HG03432 (cell line): Measurements from ENCODE around the gene RAB3C.

Experiments
- ATAC-seq: cut with Tn5 transposase; IDR thresholded peaks from one replicate; pipeline ENCODE4 v1.9.1; 2021; ENCODE audit warnings: mild to moderate bottlenecking, moderate library complexity; ENCODE audit not compliant: unreplicated experiment

RAB3C gene

DNA sequence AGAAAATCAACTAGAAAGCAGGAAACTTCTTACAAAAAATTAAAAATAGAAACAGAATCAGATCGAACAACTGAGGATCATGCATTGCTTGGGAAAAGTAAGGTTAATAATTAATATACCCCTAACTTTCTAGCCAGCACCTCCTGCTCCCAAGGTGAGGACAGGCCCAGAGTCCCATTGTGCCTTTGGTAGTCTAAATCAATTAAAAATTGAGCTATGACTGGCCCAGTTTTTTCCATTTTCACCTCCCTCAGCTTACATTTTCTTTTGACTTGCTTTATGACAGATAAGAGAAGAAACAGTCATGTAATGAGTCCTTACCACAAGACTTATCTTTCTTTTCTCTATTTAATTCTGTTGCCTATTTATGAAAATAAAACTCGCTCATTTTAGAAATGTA, 182.2 kb downstream of the RAB3C start:
- ATAC-seq: no peak

DNA sequence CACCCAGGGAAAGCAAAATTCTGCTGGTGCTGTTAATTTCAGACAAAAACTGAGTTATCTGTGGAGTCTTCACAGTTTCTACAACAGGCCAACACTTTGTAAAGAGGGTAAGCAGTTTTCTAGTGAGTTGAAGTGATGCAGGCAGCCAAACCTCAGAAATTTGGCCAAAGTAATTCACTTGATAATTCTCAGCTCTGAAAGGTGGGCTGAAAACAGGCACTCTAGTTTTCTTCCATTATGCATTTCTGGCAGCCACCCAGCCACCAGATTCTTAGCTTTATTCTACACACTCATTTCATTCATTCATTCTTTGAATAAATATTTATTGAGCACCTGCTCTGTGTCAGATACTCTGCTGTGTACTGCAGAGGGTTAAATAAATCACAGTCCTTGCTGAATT, 184.2 kb downstream of the RAB3C start:
- no peak for ATAC-seq

DNA sequence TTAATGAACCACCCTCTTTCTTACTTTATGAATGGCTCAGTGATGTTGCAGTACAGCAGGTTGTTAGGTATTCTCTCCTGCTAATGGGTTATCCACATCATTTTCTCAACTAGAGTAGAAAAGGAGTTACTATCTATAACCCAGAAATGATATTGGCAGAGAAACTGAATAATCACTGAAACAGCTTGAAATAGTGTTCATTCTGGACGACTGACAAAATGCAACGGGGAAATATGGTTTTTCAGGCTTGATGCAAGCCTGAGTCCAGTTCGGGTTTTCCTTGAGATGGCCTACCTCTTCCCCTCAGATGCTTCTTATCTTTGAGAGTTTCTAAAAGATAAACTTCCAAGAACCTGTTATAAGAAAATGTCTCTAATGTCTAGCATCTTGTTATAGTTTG, 187.3 kb downstream of the RAB3C start:
- ATAC-seq: no peak

DNA sequence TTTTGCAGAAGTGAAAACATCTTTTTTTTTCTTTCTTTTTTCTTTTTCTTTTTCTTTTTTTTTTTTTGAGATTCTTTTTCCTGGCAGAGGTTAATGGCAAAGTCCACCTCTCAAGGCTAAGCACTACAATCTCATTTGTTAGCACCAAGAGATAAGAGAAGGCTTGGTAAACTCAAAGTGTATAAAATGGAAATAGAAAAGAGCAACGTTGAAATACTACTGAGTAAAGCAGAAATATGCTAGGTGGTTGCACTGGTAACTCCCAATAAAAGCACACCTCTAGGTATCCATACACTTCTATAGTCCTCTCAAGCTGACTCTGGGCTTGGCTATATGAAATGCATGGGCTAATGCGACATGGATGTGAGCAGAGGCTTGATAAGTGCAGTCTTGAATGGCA, 188.9 kb downstream of the RAB3C start:
- no peak for ATAC-seq

DNA sequence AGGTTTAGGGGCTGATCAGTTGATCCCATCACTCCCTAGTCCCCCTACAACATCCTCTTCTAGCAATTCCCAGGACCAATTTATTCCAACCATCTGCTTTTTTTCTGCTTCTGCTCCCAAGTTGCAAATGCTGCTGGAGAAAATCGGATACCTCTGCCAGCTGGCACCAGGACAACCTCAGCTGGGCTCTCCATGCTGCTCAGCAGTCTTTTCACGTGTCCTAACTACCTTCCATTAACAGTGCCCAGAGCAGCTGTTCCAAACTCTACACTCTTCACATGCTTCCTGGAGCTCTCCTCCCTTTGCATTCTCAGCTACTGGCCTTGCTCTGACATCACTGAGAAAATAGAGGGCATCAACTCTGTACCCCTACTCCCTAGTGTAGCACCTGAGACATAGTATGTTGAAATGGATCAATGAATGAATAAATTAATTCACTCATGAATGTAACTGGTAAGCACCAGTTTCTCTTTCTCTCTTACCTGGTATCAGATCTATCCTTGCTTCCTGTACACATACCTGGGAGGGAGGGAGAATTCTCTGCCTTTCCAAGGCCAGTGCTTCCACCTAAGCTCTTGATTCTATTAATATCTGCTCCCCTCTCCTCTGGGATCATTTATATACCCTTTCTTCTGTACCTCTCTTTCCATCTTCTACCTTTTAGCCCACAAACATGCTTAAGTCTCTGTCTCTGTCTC, 191.0 kb downstream of the RAB3C start:
- ATAC-seq: no peak

DNA sequence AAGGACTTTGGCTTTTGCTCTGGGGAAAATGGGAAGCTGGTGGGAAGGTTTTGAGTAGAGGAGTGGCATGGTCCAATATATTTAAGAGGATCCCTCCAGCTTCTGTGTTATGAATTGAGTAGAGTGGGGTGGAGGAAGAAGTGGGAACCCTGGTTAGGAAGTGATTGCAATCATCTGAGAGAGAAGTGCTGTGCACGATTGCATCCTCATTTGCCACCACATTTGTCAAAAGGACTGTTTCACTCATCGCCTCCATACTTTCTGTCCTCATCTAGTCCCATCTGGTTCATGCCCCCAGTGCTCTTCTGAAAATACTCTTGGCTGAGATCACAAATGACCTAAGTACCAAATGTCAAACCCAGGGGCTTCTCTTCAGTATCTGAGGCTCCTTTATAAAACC, 192.1 kb downstream of the RAB3C start:
- no peak for ATAC-seq

DNA sequence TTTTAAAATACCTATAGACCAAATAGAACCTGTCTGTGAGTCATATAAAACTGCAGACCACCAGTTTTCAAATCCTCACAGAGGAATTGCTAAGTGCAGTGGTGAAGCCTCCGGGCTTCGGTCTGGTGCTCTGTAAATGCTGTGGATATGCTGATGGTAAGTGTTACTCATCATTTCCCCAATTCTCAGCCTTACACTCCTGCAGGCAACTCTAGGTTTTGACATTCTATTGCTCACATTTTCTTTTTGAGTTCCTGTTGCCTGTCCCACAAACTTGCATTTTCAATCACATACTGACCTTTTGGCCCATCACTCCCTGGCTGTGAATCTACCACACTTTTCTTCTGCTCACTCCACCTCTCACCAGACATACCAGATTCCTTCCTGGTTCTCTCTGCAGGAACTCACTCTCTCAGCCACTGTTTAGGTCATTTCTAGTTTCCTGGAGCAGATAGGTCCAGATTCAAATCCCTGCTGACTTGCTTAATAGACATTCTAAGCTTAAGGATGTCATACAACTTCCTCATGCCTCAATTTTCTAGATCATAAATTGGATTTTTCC, 192.9 kb downstream of the RAB3C start:
- peak; percentile 83 for ATAC-seq

DNA sequence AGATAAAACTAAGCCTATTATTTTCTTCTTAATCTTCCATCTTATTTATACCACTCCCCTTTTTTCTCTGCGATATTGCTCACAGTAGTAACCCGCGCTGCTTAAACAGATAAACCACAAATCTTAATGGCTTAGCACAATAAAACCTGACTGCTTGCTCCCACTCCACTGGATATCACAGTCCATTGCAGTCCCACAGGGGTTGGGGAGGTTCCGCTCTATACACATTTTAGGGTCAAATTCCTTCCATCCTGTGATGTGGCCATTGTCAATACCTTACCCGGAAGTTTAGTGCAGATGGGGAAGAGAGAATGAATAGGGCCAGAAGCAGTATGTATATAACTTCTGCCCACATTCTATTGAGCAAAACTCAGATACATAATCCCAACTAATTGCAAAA, 193.7 kb downstream of the RAB3C start:
- ATAC-seq: no peak

DNA sequence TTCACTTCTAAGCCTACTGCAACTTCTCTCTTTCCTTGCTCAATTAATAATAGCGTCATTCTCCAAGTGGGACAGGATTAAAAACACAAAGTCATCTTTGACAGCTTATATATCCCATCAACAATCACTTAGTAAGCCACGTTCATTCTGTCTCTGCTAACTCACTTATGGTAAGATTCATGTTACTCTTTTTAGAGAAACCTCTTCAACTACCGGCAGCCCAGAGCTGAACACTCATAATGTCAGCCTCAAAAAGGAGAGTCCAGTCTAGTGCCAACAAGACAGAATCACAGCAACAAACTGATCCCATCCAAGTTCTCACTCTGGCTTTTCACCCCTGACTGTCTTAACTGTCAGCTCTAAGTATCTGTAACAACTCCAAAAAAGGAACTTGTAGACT, 196.0 kb downstream of the RAB3C start:
- no peak for ATAC-seq

DNA sequence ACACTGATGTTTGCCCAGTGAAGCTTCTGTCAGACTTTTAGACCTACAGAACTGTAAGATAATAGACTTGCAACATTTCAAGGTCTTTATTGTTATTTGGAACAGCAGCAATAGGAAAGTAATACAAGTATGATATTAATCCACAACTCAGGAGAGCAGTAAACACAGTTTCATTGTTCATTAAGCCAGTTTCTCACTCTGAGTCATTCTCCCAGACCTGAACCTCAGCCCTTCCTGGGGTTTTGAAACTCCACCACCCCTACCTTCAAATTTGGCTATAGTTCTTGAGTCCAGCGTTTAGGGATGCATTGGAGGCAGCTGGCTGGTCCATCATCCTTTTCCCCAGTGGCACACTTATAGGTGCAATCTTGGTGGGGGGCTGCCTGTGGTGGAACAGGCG, 203.2 kb downstream of the RAB3C start:
- peak; percentile 81 for ATAC-seq

DNA sequence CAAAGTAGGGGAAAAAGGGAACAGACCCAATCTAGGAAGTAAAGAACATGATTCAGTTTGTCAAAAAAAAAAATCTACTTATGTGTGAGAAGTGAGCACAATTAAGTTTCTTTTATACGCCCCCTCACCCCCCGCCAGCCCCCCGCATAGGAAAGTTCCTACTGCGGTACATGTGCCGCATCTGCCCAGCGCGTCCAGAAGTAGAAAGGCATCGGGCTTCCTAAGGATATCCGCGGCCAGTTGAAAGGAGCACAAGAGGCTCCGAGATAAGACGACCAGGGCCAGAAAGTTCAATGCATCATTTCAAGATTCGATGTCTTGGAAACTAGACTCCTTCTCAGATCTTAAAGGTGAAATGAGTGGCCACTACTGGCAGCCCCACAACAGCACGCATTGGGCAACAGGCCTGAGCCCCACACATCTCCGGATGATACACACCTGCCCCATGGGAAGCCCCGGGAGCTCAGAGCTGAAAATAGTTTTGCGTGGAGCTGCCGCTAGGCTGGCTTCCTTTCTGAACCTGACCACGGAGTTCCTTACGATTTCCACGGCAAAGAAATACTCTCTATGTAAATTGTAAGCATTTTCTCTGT, 203.9 kb downstream of the RAB3C start:
- peak; percentile 53 for ATAC-seq

DNA sequence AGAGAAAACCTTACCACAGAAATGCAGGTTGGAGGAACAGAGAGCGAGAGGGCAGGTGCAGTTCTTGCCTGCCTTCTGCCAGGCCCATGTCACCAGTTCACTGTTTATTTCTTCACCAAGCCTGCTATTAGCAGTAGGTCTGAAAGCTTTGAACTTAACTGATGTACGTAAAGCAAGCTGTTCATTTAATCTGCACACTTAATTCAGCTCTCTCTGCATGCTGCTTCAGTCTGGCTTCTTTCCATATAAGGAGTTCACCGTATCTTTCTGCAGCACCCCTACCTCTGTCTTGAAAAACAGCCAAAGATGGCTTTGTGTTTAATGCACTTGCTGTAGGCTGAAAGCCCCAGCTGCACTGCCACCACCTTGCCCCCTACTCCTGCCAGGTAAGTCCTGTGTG, 205.1 kb downstream of the RAB3C start:
- no peak for ATAC-seq

DNA sequence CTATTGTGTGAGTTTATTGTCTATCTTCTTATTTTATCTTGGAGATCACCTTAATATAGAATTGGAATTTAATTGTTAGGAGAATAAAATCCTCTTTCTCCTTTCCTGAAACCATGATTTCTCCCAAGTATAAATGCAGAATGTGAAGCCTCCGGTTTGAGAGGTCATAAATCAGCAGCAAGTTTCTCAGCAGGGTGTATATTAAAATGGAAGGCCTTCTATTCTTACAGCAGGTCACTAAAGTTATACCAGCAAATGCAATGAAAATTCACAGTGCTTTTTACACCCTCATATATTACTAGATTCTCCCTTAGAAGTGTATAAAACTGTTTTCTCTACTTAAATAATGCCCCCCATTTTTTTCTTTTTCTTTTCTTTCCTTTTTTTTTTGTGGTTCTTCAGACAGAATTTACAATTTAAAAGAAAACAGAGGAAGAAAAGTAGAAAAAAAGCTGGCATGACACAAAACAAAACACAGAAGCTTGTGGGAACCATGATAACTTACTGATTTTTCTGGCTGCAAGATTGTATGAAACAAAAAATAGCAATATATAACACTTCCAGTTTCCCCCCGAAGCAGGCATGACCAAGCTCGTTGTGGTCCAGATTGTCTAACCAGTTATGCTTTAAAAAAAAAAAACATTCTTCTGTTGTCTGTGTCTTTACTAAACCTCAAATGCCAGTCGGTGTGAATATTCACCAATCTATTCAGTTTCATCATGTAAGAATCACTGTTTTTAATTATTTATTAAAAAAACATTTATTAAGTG, 211.2 kb downstream of the RAB3C start:
- no peak for ATAC-seq

DNA sequence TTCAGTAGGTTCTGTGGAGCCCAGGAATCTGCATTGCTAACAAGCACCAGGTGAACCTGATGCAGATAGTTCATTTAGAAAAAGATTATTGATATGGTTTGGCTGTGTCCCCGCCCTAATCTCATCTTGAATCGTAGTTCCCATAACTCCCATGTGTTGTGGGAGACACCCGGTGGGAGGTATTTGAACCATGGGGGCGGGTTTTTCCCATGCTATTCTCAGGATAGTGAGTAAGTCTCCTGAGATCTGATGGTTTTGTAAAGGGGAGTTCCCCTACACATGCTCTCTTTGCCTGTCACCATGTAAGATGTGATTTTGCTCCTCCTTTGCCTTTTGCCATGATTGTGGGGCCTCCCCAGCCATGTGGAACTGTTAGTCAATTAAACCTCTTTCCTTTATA, 212.0 kb downstream of the RAB3C start:
- ATAC-seq: no peak

DNA sequence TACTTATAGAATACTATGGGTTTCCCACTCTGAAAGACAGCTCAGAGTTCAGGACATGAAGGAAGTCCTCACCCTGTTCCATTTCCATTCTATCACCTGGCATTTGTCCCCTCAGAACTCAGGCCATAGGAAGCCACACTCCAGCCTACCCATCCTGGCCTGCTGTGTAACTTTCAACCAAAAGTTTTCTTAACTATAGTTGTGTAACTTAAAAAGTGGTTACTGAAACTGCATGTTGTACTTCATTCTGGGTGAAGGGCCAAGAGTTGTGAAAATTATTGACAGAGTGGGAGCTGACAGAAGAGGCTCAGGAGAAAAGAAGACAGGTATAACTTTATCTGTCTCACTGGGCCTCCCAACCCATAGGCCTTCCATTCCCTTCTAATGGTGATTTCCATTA, 212.5 kb downstream of the RAB3C start:
- ATAC-seq: no peak

DNA sequence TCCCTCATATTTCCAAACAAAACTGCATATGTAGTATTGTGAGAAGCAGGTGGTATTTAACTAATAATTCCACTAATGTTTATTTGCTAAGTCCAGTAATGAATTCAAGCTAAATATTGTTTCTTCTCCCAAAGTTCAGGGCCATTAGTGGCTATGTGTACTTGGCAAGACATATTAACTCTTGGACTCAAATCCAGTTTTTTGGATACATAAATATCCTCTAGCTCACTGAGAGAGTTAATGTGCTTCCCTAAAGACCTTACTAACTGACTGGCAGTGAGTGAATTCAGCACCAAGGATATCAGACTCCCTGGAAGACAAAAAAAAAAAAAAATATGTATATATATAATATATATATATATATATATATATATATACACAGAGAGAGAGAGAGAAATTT, 214.1 kb downstream of the RAB3C start:
- ATAC-seq: no peak

DNA sequence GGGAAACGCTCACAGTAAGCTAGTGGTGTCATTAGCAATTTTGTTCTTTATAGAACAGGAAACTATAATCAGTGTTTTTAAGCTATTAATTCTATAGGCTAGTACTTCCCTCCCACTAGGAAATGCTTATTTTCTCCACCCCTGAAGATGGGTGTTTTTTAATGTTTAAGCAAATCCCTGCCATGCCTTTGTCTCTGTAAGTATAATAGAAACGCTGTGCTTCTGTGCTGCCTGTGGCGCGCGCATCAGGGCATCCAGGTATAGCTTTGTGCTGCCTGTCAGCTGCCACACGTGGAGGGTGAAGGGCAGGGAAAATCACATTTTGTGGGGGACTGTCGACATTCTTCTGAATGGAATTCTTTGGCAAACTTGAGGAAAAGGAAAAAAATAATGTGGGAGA, 217.5 kb downstream of the RAB3C start:
- ATAC-seq: no peak

DNA sequence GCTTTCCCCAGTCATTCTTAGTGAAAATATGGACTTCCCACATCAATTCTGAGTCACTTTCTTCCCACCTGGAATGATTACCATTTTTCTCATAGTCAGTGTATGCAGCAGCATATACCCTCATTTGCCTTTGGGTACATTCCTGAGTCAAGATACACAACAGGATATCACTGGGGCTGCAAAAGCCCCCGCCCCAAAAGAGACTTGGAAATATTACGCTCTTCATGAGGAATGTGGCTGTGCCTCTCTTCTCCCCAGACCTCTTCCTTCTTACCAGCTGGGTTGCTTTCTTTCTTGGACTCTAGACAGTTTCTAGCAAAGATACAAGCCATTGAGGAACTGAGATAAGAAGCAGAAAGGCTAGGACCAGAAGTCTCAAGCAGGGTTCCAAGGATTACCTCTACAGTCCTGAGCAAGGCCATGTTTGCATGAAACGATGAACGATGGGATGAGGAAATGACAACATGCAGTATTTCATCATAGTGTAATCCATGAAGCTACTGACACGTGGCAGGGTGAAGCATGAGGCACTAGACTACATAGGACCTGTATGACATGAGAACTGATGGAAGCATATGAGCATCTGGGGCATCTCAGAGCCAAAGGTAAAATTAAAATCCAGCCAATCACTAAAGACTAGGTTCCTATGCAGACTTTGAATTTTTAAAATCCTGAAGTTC, 218.1 kb downstream of the RAB3C start:
- ATAC-seq: no peak

DNA sequence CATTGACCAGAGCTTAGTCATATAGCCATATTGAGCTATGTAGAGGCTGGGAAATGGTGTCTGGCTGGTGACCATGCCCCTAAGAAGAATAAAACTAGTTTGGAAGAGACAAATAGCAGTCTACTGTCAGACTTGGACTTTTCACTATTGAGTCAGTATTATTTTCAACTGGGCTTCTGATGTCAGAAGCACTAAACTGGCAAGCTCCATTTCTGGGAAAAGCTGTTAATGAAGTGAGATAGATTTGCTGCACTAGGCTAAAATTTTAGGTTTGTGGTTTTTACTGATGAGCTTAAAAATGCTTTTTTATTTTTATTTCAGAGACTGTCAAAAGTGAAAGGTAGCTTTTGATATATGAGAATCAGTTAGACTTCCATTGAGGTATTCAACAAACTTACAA, 220.2 kb downstream of the RAB3C start:
- ATAC-seq: no peak

DNA sequence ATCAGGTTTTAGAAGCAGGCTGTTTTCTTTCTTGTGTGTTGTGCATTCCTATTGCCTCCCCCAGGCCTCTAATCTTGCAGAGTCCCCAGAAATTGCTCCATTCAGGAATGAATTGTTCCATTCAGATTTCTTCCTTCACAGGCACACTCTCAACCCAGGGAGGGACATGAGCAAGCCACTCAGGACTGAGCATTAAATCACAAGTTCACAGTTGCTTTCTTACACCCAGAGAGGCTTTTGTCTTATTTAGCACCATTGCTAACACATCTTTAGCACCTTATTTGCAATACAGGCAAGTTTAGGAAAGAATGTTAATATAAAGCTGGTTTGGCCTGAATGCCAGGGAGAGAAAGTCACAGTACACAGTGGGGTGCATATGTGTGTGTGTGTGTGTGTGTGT, 221.4 kb downstream of the RAB3C start:
- no peak for ATAC-seq

DNA sequence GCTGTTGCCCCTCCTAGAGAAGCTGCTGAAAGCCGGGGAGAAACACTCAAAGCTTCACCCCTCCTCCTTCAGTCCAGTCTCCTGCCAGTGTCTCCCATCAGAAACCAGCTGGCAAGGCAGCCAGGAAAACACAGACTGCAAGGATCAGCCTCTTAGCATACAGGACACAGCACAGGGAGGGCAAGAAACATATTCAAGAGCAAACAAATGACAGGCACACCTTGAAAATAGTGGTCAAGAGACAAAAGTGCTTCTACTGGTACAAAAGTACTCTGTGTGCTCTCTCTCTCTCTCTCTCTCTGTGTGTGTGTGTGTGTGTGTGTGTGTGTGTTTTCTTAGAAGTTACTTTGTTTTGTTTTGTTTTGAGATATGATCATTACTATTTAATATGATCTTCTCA, 227.2 kb downstream of the RAB3C start:
- no peak for ATAC-seq
